NB4 (cell line): ENCODE data around the gene POFUT2.

Experiments
- DNase-seq: peaks from one replicate; pipeline ENCODE4 v3.0.0; 2010; ENCODE audit warnings: low read depth
- H3K4me3 ChIP-seq: one replicate; pipeline ENCODE4 v1.5.1; 2011; ENCODE audit warnings: mild to moderate bottlenecking, low read depth, low read length, moderate library complexity
- CTCF ChIP-seq: IDR thresholded peaks from one replicate; pipeline ENCODE4 v1.5.1; 2012; ENCODE audit warnings: low read depth, low read length

The POFUT2 gene

GRCh38 chr21:45215213-45215612, 72.5 kb downstream of the POFUT2 start:
- no peak for TF ChIP-seq CTCF
- H3K4me3 ChIP-seq, result no peak overlapping the region
- DNase-seq, result no peak
